ENCODE results near the gene MKLN1.

DNA sequence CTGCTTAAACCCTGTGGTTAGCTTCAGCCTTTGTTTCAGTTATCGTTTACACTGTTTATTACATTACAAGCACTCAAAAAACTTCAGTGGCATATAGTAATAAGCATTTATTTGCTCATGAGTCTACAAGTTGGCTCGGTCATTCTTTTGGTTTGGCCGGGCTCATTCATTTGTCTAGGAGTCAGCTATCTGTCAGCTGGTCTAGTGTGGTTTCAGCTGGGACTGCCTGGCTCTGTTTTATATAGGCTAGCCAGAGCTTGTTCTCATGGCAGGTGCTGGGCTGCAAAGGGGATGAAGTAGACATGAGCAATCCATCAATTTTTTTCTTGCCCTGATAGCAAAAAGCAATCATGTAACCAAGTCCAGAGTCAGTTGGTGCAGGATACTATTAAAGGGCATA is 103.6 kb downstream of the MKLN1 start:
- no peak for TF ChIP-seq YY1 (IDR thresholded peaks at IDR 0.05; ENCODE audit: insufficient read depth, insufficient replicate concordance, low read depth, low read length)
- TF ChIP-seq POLR2AphosphoS5 (IDR thresholded peaks at IDR 0.05; ENCODE audit: low read depth, low read length) = no peak
- TF ChIP-seq NR2F2 (IDR thresholded peaks at IDR 0.05; ENCODE audit: borderline replicate concordance, low read depth) = no peak
- no peak for TF ChIP-seq UBTF (CRISPR knock-in tag; IDR thresholded peaks at IDR 0.05)
- TF ChIP-seq EP300 (IDR thresholded peaks at IDR 0.05; ENCODE audit: low read depth in 2 of 2, low read length in 2 of 2) = no peak
- no peak for TF ChIP-seq EP300 (CRISPR knock-in tag; IDR thresholded peaks at IDR 0.05; ENCODE audit: borderline replicate concordance)
- TF ChIP-seq CBX1 (IDR thresholded peaks at IDR 0.05; ENCODE audit: low read depth) = no peak
- TF ChIP-seq POLR2A (IDR thresholded peaks at IDR 0.05; ENCODE audit: insufficient read depth in 1 of 2, low read depth in 2 of 2, low read length in 2 of 2) = no peak
- TF ChIP-seq SP1 (IDR thresholded peaks at IDR 0.05) = no peak
- no peak for TF ChIP-seq SP1 (CRISPR knock-in tag; IDR thresholded peaks at IDR 0.05)
- TF ChIP-seq, protein P1, sequence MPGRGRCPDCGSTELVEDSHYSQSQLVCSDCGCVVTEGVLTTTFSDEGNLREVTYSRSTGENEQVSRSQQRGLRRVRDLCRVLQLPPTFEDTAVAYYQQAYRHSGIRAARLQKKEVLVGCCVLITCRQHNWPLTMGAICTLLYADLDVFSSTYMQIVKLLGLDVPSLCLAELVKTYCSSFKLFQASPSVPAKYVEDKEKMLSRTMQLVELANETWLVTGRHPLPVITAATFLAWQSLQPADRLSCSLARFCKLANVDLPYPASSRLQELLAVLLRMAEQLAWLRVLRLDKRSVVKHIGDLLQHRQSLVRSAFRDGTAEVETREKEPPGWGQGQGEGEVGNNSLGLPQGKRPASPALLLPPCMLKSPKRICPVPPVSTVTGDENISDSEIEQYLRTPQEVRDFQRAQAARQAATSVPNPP (CRISPR knock-in tag; IDR thresholded peaks at IDR 0.05) = no peak

Data from HepG2 (cell line).